ENCODE data around the gene PDCD10. TPM values are rescaled to one million over a fixed set of nuclear protein-coding genes. Genes with fewer than 3 reads are reported as not detected.

The PDCD10 gene
- polyA plus RNA-seq, 3 donors = 31.7 to 61.8 (median 61.5) TPM

- peak within 1 kb of the TSS; percentile 58 to 93 (median 86) for H3K4me3 ChIP-seq (replicated peaks in 1 of 3; ENCODE audit: low read depth in 2 of 3, low read length in 3 of 3)
- no peaks in the 10 kb centered on the region for H3K27me3 ChIP-seq (ENCODE audit: control insufficient read depth in 2 of 2, insufficient read depth in 2 of 2, low read length in 2 of 2)
- H4K20me1 ChIP-seq (ENCODE audit: insufficient read depth, low read length) = peaks cover 31% of the 10 kb centered on the region
- H3K36me3 ChIP-seq (replicated peaks in 1 of 2; ENCODE audit: control insufficient read depth in 1 of 2, insufficient read depth in 2 of 2, low read length in 2 of 2) = no peaks in the 10 kb centered on the region
- Mint-ChIP-seq H3K27me3 (ENCODE audit: low read depth in 3 of 3) (peaks cover 0 to 1% (median 1%) of the 10 kb centered on the region in 3 donors), H3K4me3 (no peak within 1 kb of the TSS), H3K36me3 (peaks cover 5 to 8% of the 10 kb centered on the region in 2 donors), H3K27ac (no peak within 1 kb of the TSS), H3K9me3 (no peaks in the 10 kb centered on the region), H3K4me1 (peaks cover 20% of the 10 kb centered on the region)
- H3K4me2 ChIP-seq (replicated peaks; ENCODE audit: extremely low read depth, low read length, poor library complexity, severe bottlenecking) = peak within 1 kb of the TSS; percentile 92
- H3K9me3 ChIP-seq (replicated peaks in 1 of 2; ENCODE audit: control insufficient read depth in 1 of 2, insufficient read depth in 1 of 2, low read length in 2 of 2) = no peaks in the 10 kb centered on the region
- 1% methylated on average over 27 of the region's 37 CpGs for WGBS (ENCODE audit: insufficient coverage)
- intact Hi-C loops (cut with micrococcal nuclease) = loop anchor here in 1 of 2 donors (10.0 kb wide), 1 partner anchor 129 kb away; no protein-coding TSS in a partner anchor
- peak within 1 kb of the TSS; percentile 92 to 93 for H3K27ac ChIP-seq (ENCODE audit: low read depth in 1 of 2, low read length in 2 of 2)
- DNase-seq = peak; percentile 57 to 78 (median 72)
- H2AFZ ChIP-seq (ENCODE audit: insufficient read depth, low read depth, low read length, poor library complexity, severe bottlenecking) = peak within 1 kb of the TSS; percentile 99
- H3K79me2 ChIP-seq (ENCODE audit: insufficient read depth, low read length) = peaks cover 42% of the 10 kb centered on the region
- no peak for TF ChIP-seq CTCF (IDR thresholded peaks at IDR 0.05)
- H3K9ac ChIP-seq (ENCODE audit: insufficient read depth, low read length, poor library complexity, severe bottlenecking) = peak within 1 kb of the TSS; percentile 80
- peaks cover 16 to 26% of the 10 kb centered on the region in 2 donors for H3K4me1 ChIP-seq (ENCODE audit: control insufficient read depth in 1 of 2, insufficient read depth in 2 of 2, low read length in 2 of 2)
Measured at GRCh38 chr3:167735233-167736138, 794 bp upstream of the PDCD10 start, which contains the start of gene SERPINI1. Gene SERPINI1 (plus strand): TSS chr3:167735721. CDS start chr3:167789129, 53,408 bp downstream.

- DNase-seq = peak in 2 of 3 donors; percentile 18 to 43
- no peaks in the 10 kb centered on the region for H3K9me3 Mint-ChIP-seq
- H4K20me1 ChIP-seq (ENCODE audit: insufficient read depth, low read length) = peaks cover 45% of the 10 kb centered on the region
- H2AFZ ChIP-seq (ENCODE audit: insufficient read depth, low read depth, low read length, poor library complexity, severe bottlenecking) = peak overlapping the region; percentile 99
- 0% methylated on average over 5 of the region's 12 CpGs for WGBS (ENCODE audit: insufficient coverage)
- peaks cover 16 to 26% of the 10 kb centered on the region in 2 donors for H3K4me1 ChIP-seq (ENCODE audit: control insufficient read depth in 1 of 2, insufficient read depth in 2 of 2, low read length in 2 of 2)
- H3K79me2 ChIP-seq (ENCODE audit: insufficient read depth, low read length) = peaks cover 57% of the 10 kb centered on the region
- peak overlapping the region; percentile 92 to 93 for H3K27ac ChIP-seq (ENCODE audit: low read depth in 1 of 2, low read length in 2 of 2)
- H3K27ac Mint-ChIP-seq = no peak overlapping the region
- peaks cover 24% of the 10 kb centered on the region for H3K4me1 Mint-ChIP-seq
- no peaks in the 10 kb centered on the region for H3K9me3 ChIP-seq (replicated peaks in 1 of 2; ENCODE audit: control insufficient read depth in 1 of 2, insufficient read depth in 1 of 2, low read length in 2 of 2)
- H3K27me3 ChIP-seq (ENCODE audit: control insufficient read depth in 2 of 2, insufficient read depth in 2 of 2, low read length in 2 of 2) = no peaks in the 10 kb centered on the region
- H3K36me3 Mint-ChIP-seq = peaks cover 5 to 8% of the 10 kb centered on the region in 2 donors
- peak overlapping the region; percentile 58 to 93 (median 86) for H3K4me3 ChIP-seq (replicated peaks in 1 of 3; ENCODE audit: low read depth in 2 of 3, low read length in 3 of 3)
- peak overlapping the region; percentile 80 for H3K9ac ChIP-seq (ENCODE audit: insufficient read depth, low read length, poor library complexity, severe bottlenecking)
- H3K4me3 Mint-ChIP-seq = no peak overlapping the region
- H3K4me2 ChIP-seq (replicated peaks; ENCODE audit: extremely low read depth, low read length, poor library complexity, severe bottlenecking) = peak overlapping the region; percentile 92
- no peaks in the 10 kb centered on the region for H3K36me3 ChIP-seq (replicated peaks in 1 of 2; ENCODE audit: control insufficient read depth in 1 of 2, insufficient read depth in 2 of 2, low read length in 2 of 2)
- no peak for TF ChIP-seq CTCF (IDR thresholded peaks at IDR 0.05)
- intact Hi-C loops (cut with micrococcal nuclease) = loop anchor here in 1 of 2 donors (10.0 kb wide), 1 partner anchor 131 kb away; no protein-coding TSS in a partner anchor
- H3K27me3 Mint-ChIP-seq (ENCODE audit: low read depth in 3 of 3) = no peaks in the 10 kb centered on the region
Measured at GRCh38 chr3:167733961-167734497, 663 bp downstream of the PDCD10 start.

All from CD14-positive monocyte (primary cell).